K562 (cell line): ENCODE data around the gene LPCAT1. TPM values are rescaled to one million over a fixed set of nuclear protein-coding genes. Genes with fewer than 3 reads are reported as not detected.

Experiments used
- ATAC-seq: fragments of 200-7000 bp; cut with Tn5 transposase; 3 replicates; pipeline ENCODE4 v1.9.1; 2020; ENCODE audit warnings: moderate library complexity
- BruUV-seq: library from RNA; stranded (reverse); fragments of 400-500 nt; replicated peaks from 2 replicates; lab custom pipeline; 2021; lab: Mats Ljungman, UMichigan
- CTCF ChIA-PET: fragments of 300-600 bp; formaldehyde crosslinking; extraction: SDS; loops from one replicate; lab custom pipeline; 2021; ENCODE audit warnings: low intra/inter-chr PET ratio; lab: Yijun Ruan, JAX
- POLR2A ChIA-PET: fragments of 300-600, 350-650 bp; sonication (Branson Sonifier 250); formaldehyde crosslinking; extraction: SDS; loops from one replicate; lab custom pipeline; 2021; ENCODE audit warnings: antibody characterized with exemption, inconsistent platforms; lab: Yijun Ruan, JAX
- DNase-seq, 4 experiments: peaks; one replicate each; pipeline versions ENCODE4 v3.0.0 to v3.0.0-alpha.2; 2011 to 2018; ENCODE audit warnings: low spot score in 3 of 4, mixed read lengths in 3 of 4; ENCODE audit errors: extremely low read depth in 1 of 4
- FAIRE-seq: peaks from 2 replicates; lab custom pipeline; 2011; peaks lifted over from hg19 to GRCh38; lab: Jason Lieb, UNC
- H2AFZ ChIP-seq: 2 replicates; pipeline ENCODE4 v1.6.0; 2011; ENCODE audit warnings: low read depth, low read length, control low read depth, inconsistent platforms
- H3K27ac ChIP-seq: fragments of 200-600 bp; 3 replicates; pipeline ENCODE4 v1.8.0; 2011; ENCODE audit warnings: low read depth, mild to moderate bottlenecking, control low read depth, inconsistent platforms, low read length, moderate library complexity, mixed read lengths; ENCODE audit errors: extremely low read depth
- H3K27me3 ChIP-seq, 2 experiments: fragments of 300-600 bp in 1 of 2; 2 replicates in 1 of 2; 3 replicates in 1 of 2; pipeline versions ENCODE4 v1.6.0 to v1.8.0; 2011; ENCODE audit warnings: inconsistent platforms in 2 of 2, low read length in 2 of 2, mild to moderate bottlenecking in 1 of 2, mixed read lengths in 1 of 2, moderate library complexity in 1 of 2; ENCODE audit not compliant: control insufficient read depth in 2 of 2, insufficient read depth in 2 of 2
- H3K36me3 ChIP-seq: fragments of 300-600 bp; 3 replicates; pipeline ENCODE4 v1.8.0; 2011; ENCODE audit warnings: mild to moderate bottlenecking, low read length, inconsistent platforms; ENCODE audit not compliant: control insufficient read depth, insufficient read depth
- H3K4me1 ChIP-seq, 2 experiments: fragments of 200-600 bp in 1 of 2; replicated peaks in 1 of 2; 2 replicates in 1 of 2; 3 replicates in 1 of 2; pipeline versions ENCODE4 v1.5.1 to v1.8.0; 2011; ENCODE audit warnings: inconsistent platforms in 2 of 2, low read length in 2 of 2, mild to moderate bottlenecking in 1 of 2, mixed read lengths in 1 of 2, moderate library complexity in 1 of 2; ENCODE audit not compliant: control insufficient read depth in 2 of 2, insufficient read depth in 2 of 2
- H3K4me2 ChIP-seq: 2 replicates; pipeline ENCODE4 v1.6.1; 2011; ENCODE audit warnings: low read length, control low read depth, inconsistent platforms, mixed read lengths; ENCODE audit not compliant: insufficient read depth
- H3K4me3 ChIP-seq: fragments of 200-600 bp; sonication (generic), shearing (Covaris generic); 2 replicates; pipeline ENCODE4 v1.5.1; 2016; ENCODE audit warnings: control low read depth, inconsistent platforms
- H3K79me2 ChIP-seq: fragments of 200-600 bp; 3 replicates; pipeline ENCODE4 v1.8.0; 2011; ENCODE audit warnings: low read length, inconsistent platforms; ENCODE audit not compliant: control insufficient read depth, insufficient read depth
- H3K9ac ChIP-seq, 2 experiments: 2 replicates each; pipeline versions ENCODE4 v1.6.0 to v1.6.1; 2011; ENCODE audit warnings: low read depth in 2 of 2, low read length in 2 of 2, control low read depth in 1 of 2, inconsistent platforms in 1 of 2, mild to moderate bottlenecking in 1 of 2, mixed read lengths in 1 of 2; ENCODE audit not compliant: insufficient read depth in 1 of 2
- H3K9me1 ChIP-seq: one replicate; pipeline ENCODE4 v1.6.0; 2011; ENCODE audit warnings: inconsistent platforms, mild to moderate bottlenecking, low read length, moderate library complexity; ENCODE audit not compliant: control insufficient read depth, insufficient read depth
- H3K9me3 ChIP-seq: replicated peaks from 2 replicates; pipeline ENCODE4 v1.5.1; 2011; ENCODE audit warnings: low read depth, low read length, inconsistent platforms; ENCODE audit not compliant: control insufficient read depth, insufficient read depth
- H4K20me1 ChIP-seq: replicated peaks from 2 replicates; pipeline ENCODE4 v1.6.1; 2011; ENCODE audit warnings: low read length, inconsistent platforms, mixed read lengths; ENCODE audit not compliant: control insufficient read depth, insufficient read depth
- CBFA2T2 ChIP-seq: fragments of 450-650 bp; conservative IDR thresholded peaks from 2 replicates; pipeline ENCODE4 v1.6.1; 2017; ENCODE audit warnings: mild to moderate bottlenecking
- CBX8 ChIP-seq: fragments of 200-600 bp; sonication (generic); IDR thresholded peaks from 2 replicates; pipeline ENCODE4 v1.6.1; 2012; ENCODE audit warnings: borderline replicate concordance, mixed run types, low read depth, mild to moderate bottlenecking, moderate library complexity, mixed read lengths, low read length, control low read depth, inconsistent platforms; ENCODE audit not compliant: poor library complexity, severe bottlenecking; ENCODE audit errors: extremely low read depth
- FIP1L1 ChIP-seq: fragments of 200-400 bp; formaldehyde crosslinking; IDR thresholded peaks from 2 replicates; pipeline ENCODE4 v1.6.1; 2018; ENCODE audit warnings: mild to moderate bottlenecking, low read depth, low read length; ENCODE audit not compliant: poor library complexity, severe bottlenecking
- MYC ChIP-seq, 2 experiments: fragments of 250-450 bp in 1 of 2; sonication (Bioruptor Pico) in 1 of 2; IDR thresholded peaks; 2 replicates each; pipeline versions ENCODE4 v1.5.1 to v1.6.1; 2012 to 2021; ENCODE audit warnings: low read depth in 2 of 2, borderline replicate concordance in 1 of 2, improper control_type of control experiment in 1 of 2, low read length in 1 of 2, mild to moderate bottlenecking in 1 of 2, moderate library complexity in 1 of 2
- POLR2AphosphoS5 ChIP-seq: IDR thresholded peaks from 2 replicates; pipeline ENCODE4 v1.6.1; 2011; ENCODE audit warnings: mild to moderate bottlenecking, low read depth, low read length, moderate library complexity; ENCODE audit not compliant: control insufficient read depth, insufficient read depth
- SMARCC2 ChIP-seq: fragments of 450-650 bp; IDR thresholded peaks from 2 replicates; pipeline ENCODE4 v1.6.1; 2017; ENCODE audit warnings: antibody characterized with exemption, moderate library complexity, mild to moderate bottlenecking, low read depth
- TSC22D4 ChIP-seq: fragments of 450-650 bp; IDR thresholded peaks from 2 replicates; pipeline ENCODE4 v1.6.1; 2016; ENCODE audit warnings: missing genetic modification characterization, missing biosample characterization, control low read depth
- XRCC4 ChIP-seq: IDR thresholded peaks from one replicate; pipeline ENCODE4 v1.6.1; 2011; ENCODE audit not compliant: insufficient read depth, insufficient read length; ENCODE audit errors: extremely low read depth
- ZKSCAN8 ChIP-seq: fragments of 200-800 bp; sonication (Bioruptor generic); IDR thresholded peaks from 2 replicates; pipeline ENCODE4 v1.6.1; 2016; ENCODE audit warnings: missing genetic modification characterization, missing compliant biosample characterization
- ZNF184 ChIP-seq: sonication (generic); formaldehyde crosslinking; IDR thresholded peaks from 2 replicates; pipeline ENCODE4 v1.5.0; 2020; ENCODE audit warnings: missing genetic modification reagents
- ZNF707 ChIP-seq: fragments of 250-450 bp; sonication (Bioruptor Pico); conservative IDR thresholded peaks from 2 replicates; pipeline ENCODE4 v1.8.0; 2022; ENCODE audit warnings: inconsistent platforms, mild to moderate bottlenecking, moderate library complexity
- WGBS: fragments of 100-300 bp; shearing (Covaris generic); methylation state at CpG from one replicate; pipeline ENCODE4 v1.1.6; 2016; ENCODE audit warnings: low coverage, mixed read lengths; ENCODE audit not compliant: insufficient coverage; ENCODE audit errors: missing lambda C conversion rate; 5-methylcytosine and 5-hydroxymethylcytosine counted together
- in situ Hi-C: fragments of 300-500 bp; cut with MboI; formaldehyde crosslinking; loops from 4 replicates; pipeline ENCODE4 v1.15.0; 2018; ENCODE audit warnings: inconsistent platforms, mixed read lengths
- intact Hi-C: fragments of 100-400 bp; cut with micrococcal nuclease; formaldehyde crosslinking; loops from 2 replicates; pipeline ENCODE4 v1.14.2; 2022
- polyA plus RNA-seq, 8 experiments: library from polyadenylated mRNA; depleted of rRNA in 4 of 8; stranded (reverse) in 5 of 8; unstranded in 3 of 8; fragments of >200 nt; fragmentation: Nextera tagmentation in 2 of 8; fragmentation: Illumina TruSeq in 1 of 8; extraction: Ambion mirVana in 2 of 8; extraction: Trizol in 1 of 8; gene quantifications; 2 replicates each; pipeline versions ENCODE4 v1.2.1 to v1.2.3, GENCODE V29; 2011 to 2014; ENCODE audit warnings: inconsistent platforms in 1 of 8, missing spikeins in 1 of 8
- total RNA-seq, 7 experiments: library from RNA; depleted of rRNA in 6 of 7; stranded (reverse); fragments of >200 nt in 6 of 7; fragmentation: Illumina TruSeq in 2 of 7; extraction: Trizol in 2 of 7; gene quantifications; 2 replicates each; pipeline versions ENCODE4 v1.2.1 to v1.2.3, GENCODE V29; 2011 to 2021; ENCODE audit warnings: low replicate concordance in 1 of 7
- TF ChIP-seq, protein P1 (sequence below): sonication (generic); formaldehyde crosslinking; IDR thresholded peaks from 2 replicates; pipeline ENCODE4 v1.8.1; 2022; ENCODE audit warnings: missing genetic modification reagents
- TF ChIP-seq, protein P2 (sequence below): fragments of 250-450 bp; sonication (Bioruptor Pico); IDR thresholded peaks from 2 replicates; pipeline ENCODE4 v1.4.0; 2020

LPCAT1 gene
- total and polyA plus RNA-seq, 9 of the 15 experiments (the other 6 are each of a cell fraction or from before 2014, with no cell fraction given) = 0.14 to 18.4 (median 13.9) TPM

- H3K4me2 ChIP-seq = no peak overlapping the region
- in situ Hi-C loops = no loop called here
- no peak overlapping the region for H3K4me3 ChIP-seq
- ChIA-PET CTCF (no interaction called here), POLR2A (no interaction called here)
- intact Hi-C loops = no loop called here
- ATAC-seq (no peak), FAIRE-seq (no peak), DNase-seq (peak in 2 of 4 experiments; percentile 7 to 9)
- H3K4me1 ChIP-seq = peaks cover 0 to 14% of the 10 kb centered on the region in 2 experiments; a peak in 1 of 5 replicates
- no peak overlapping the region for H3K9ac ChIP-seq
- H3K9me1 ChIP-seq = no peaks in the 10 kb centered on the region
- H2AFZ ChIP-seq = no peak overlapping the region
- no peaks in the 10 kb centered on the region for H3K79me2 ChIP-seq
- no peaks in the 10 kb centered on the region for H3K36me3 ChIP-seq
- no peak overlapping the region for H3K27ac ChIP-seq
- 0 out of 2 replicates have a peak, but pooled peaks cover 2% of the 10 kb centered on the region for H3K9me3 ChIP-seq
- TF ChIP-seq POLR2AphosphoS5 (no peak), MYC (IDR thresholded peaks at IDR 0.05; ENCODE audit: low read depth, low read length) (no peak), MYC (CRISPR knock-in tag; IDR thresholded peaks at IDR 0.05; ENCODE audit: borderline replicate concordance, low read depth) (no peak), FIP1L1 (no peak), TSC22D4 (tag) (no peak), CBX8 (no peak), ZNF184 (no peak), CBFA2T2 (no peak), ZNF707 (CRISPR knock-in tag) (no peak), XRCC4 (no peak), SMARCC2 (no peak), ZKSCAN8 (no peak)
- TF ChIP-seq, protein P1, sequence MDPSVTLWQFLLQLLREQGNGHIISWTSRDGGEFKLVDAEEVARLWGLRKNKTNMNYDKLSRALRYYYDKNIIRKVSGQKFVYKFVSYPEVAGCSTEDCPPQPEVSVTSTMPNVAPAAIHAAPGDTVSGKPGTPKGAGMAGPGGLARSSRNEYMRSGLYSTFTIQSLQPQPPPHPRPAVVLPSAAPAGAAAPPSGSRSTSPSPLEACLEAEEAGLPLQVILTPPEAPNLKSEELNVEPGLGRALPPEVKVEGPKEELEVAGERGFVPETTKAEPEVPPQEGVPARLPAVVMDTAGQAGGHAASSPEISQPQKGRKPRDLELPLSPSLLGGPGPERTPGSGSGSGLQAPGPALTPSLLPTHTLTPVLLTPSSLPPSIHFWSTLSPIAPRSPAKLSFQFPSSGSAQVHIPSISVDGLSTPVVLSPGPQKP (CRISPR knock-in tag) = no peak
- TF ChIP-seq, protein P2, sequence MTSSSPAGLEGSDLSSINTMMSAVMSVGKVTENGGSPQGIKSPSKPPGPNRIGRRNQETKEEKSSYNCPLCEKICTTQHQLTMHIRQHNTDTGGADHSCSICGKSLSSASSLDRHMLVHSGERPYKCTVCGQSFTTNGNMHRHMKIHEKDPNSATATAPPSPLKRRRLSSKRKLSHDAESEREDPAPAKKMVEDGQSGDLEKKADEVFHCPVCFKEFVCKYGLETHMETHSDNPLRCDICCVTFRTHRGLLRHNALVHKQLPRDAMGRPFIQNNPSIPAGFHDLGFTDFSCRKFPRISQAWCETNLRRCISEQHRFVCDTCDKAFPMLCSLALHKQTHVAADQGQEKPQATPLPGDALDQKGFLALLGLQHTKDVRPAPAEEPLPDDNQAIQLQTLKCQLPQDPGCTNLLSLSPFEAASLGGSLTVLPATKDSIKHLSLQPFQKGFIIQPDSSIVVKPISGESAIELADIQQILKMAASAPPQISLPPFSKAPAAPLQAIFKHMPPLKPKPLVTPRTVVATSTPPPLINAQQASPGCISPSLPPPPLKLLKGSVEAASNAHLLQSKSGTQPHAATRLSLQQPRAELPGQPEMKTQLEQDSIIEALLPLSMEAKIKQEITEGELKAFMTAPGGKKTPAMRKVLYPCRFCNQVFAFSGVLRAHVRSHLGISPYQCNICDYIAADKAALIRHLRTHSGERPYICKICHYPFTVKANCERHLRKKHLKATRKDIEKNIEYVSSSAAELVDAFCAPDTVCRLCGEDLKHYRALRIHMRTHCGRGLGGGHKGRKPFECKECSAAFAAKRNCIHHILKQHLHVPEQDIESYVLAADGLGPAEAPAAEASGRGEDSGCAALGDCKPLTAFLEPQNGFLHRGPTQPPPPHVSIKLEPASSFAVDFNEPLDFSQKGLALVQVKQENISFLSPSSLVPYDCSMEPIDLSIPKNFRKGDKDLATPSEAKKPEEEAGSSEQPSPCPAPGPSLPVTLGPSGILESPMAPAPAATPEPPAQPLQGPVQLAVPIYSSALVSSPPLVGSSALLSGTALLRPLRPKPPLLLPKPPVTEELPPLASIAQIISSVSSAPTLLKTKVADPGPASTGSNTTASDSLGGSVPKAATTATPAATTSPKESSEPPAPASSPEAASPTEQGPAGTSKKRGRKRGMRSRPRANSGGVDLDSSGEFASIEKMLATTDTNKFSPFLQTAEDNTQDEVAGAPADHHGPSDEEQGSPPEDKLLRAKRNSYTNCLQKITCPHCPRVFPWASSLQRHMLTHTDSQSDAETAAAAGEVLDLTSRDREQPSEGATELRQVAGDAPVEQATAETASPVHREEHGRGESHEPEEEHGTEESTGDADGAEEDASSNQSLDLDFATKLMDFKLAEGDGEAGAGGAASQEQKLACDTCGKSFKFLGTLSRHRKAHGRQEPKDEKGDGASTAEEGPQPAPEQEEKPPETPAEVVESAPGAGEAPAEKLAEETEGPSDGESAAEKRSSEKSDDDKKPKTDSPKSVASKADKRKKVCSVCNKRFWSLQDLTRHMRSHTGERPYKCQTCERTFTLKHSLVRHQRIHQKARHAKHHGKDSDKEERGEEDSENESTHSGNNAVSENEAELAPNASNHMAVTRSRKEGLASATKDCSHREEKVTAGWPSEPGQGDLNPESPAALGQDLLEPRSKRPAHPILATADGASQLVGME (CRISPR knock-in tag) = no peak
- peaks cover 63 to 74% of the 10 kb centered on the region in 2 experiments for H3K27me3 ChIP-seq
- peaks cover 15% of the 10 kb centered on the region for H4K20me1 ChIP-seq
- no TSS peak for BruUV-seq
- WGBS = 3% methylated on average over 22 of the region's 22 CpGs
Measured at GRCh38 chr5:1557114-1557873, 33.5 kb upstream of the LPCAT1 start.
